Fibroblast of lung (primary cell): ENCODE measurements around the gene HHAT.

Experiments used
- CTCF ChIP-seq, 2 donors: IDR thresholded peaks in 1 of 2; conservative IDR thresholded peaks in 1 of 2; 1 replicate in 1 of 2; 2 replicates in 1 of 2; pipeline ENCODE4 v1.5.1; 2011 to 2012; ENCODE audit warnings: low read length in 2 of 2, control low read depth in 1 of 2, inconsistent platforms in 1 of 2, low read depth in 1 of 2, mild to moderate bottlenecking in 1 of 2
- EZH2 ChIP-seq: IDR thresholded peaks from 2 replicates; pipeline ENCODE4 v1.5.1; 2012; ENCODE audit warnings: low read length, control low read depth, mild to moderate bottlenecking; ENCODE audit errors: missing control alignments

GRCh38 chr1:210344706-210345105 lies 16.0 kb downstream of the HHAT start:
- TF ChIP-seq CTCF (conservative IDR thresholded peaks at IDR 0.05 in 1 of 2, IDR thresholded peaks at IDR 0.05 in 1 of 2; ENCODE audit: low read depth in 1 of 2, low read length in 2 of 2): no peak
- TF ChIP-seq EZH2: no peak
